ENCODE results near the gene SH2B2.
"Not testable (repeated sequence)": the region's sequence is repeated elsewhere in the genome, so short reads cannot be mapped to it uniquely, and the experiment has no call there.

- not testable (repeated sequence) for TF ChIP-seq EZH2 (IDR thresholded peaks at IDR 0.05; ENCODE audit: low read depth, unreplicated experiment); CTCF (conservative IDR thresholded peaks at IDR 0.05; ENCODE audit: low read depth in 2 of 2); POLR2AphosphoS5 (IDR thresholded peaks at IDR 0.05; ENCODE audit: low read depth); ZNF331 (CRISPR knock-in tag; IDR thresholded peaks at IDR 0.05; ENCODE audit: low read depth); REST (IDR thresholded peaks at IDR 0.05; ENCODE audit: unreplicated experiment); STAT1 (IDR thresholded peaks at IDR 0.05; ENCODE audit: unreplicated experiment); ETS1 (IDR thresholded peaks at IDR 0.05); ZNF114 (CRISPR knock-in tag; IDR thresholded peaks at IDR 0.05); JUNB (IDR thresholded peaks at IDR 0.05; ENCODE audit: unreplicated experiment); CREB1 (CRISPR knock-in tag; IDR thresholded peaks at IDR 0.05; ENCODE audit: low read depth); EZH2phosphoT487 (IDR thresholded peaks at IDR 0.05; ENCODE audit: unreplicated experiment)
Observed at GRCh38 chr7:102329366-102329765, 42.7 kb downstream of the SH2B2 start.

Measured in GM23338 (cell line).